OCI-LY3 (cell line): ENCODE measurements around the gene PPP1R3G.

Experiments
- EZH2phosphoT487 ChIP-seq: fragments of 200-600 bp; shearing (Covaris generic); IDR thresholded peaks from 2 replicates; pipeline ENCODE4 v1.6.1; 2018; ENCODE audit warnings: antibody characterized with exemption, mixed run types, low read depth
- TF ChIP-seq, protein P1 (sequence below): fragments of 200-600, 300-600 bp; sonication (generic); IDR thresholded peaks from 2 replicates; pipeline ENCODE4 v1.5.1; 2014; ENCODE audit warnings: antibody characterized with exemption, low read length, low read depth

DNA sequence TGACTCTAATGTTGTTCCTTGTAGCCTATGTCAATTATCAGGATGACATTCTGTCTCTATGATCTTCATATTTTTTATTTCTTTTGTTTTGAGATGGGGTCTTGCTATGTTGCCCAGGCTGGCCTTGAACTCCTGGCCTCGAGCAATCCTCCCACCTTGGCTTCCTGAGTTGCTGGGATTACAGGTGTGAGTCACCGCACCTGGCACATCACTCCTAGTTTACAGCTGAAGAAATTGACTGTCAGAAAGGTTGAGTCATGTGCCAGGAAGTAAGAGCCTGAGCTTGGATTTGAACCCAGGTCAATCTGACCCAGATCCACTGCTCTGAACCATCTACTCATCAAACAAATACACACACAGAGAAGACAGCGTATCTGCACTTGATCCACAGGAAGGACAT, 14.4 kb downstream of the PPP1R3G start:
- TF ChIP-seq, protein P1, sequence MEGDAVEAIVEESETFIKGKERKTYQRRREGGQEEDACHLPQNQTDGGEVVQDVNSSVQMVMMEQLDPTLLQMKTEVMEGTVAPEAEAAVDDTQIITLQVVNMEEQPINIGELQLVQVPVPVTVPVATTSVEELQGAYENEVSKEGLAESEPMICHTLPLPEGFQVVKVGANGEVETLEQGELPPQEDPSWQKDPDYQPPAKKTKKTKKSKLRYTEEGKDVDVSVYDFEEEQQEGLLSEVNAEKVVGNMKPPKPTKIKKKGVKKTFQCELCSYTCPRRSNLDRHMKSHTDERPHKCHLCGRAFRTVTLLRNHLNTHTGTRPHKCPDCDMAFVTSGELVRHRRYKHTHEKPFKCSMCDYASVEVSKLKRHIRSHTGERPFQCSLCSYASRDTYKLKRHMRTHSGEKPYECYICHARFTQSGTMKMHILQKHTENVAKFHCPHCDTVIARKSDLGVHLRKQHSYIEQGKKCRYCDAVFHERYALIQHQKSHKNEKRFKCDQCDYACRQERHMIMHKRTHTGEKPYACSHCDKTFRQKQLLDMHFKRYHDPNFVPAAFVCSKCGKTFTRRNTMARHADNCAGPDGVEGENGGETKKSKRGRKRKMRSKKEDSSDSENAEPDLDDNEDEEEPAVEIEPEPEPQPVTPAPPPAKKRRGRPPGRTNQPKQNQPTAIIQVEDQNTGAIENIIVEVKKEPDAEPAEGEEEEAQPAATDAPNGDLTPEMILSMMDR = no peak
- no peak for TF ChIP-seq EZH2phosphoT487
